AG08396 (cell line): ENCODE measurements around the gene OR7C1.
"Not testable (repeated sequence)": the region's sequence is repeated elsewhere in the genome, so short reads cannot be mapped to it uniquely, and the experiment has no call there.

Source experiments
- DNase-seq: peaks from one replicate; pipeline ENCODE4 v3.0.0; 2012; ENCODE audit warnings: low spot score, mixed read lengths

The OR7C1 gene

DNA sequence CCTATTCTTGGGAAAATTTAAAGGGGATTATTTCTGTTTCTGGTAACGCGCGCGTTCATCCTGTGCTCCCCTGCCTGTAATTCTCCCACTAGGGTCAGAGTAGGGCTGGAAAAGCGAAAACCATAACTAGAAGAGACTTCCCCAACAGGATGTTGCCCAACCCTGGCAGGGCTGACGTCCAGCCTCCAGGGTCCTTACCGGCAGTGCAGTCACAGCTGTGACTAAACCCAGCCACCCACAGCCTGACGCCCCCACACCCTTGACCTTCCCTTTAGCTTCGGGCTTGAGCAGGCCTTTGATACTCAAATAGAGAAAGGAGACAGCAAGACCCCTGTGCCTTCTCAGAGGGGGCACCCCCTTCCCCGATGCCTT lies 50.3 kb downstream of the OR7C1 start:
- DNase-seq = not testable (repeated sequence)

- DNase-seq = not testable (repeated sequence)
Observed at GRCh38 chr19:14783410-14783998, 51.5 kb downstream of the OR7C1 start.

DNA sequence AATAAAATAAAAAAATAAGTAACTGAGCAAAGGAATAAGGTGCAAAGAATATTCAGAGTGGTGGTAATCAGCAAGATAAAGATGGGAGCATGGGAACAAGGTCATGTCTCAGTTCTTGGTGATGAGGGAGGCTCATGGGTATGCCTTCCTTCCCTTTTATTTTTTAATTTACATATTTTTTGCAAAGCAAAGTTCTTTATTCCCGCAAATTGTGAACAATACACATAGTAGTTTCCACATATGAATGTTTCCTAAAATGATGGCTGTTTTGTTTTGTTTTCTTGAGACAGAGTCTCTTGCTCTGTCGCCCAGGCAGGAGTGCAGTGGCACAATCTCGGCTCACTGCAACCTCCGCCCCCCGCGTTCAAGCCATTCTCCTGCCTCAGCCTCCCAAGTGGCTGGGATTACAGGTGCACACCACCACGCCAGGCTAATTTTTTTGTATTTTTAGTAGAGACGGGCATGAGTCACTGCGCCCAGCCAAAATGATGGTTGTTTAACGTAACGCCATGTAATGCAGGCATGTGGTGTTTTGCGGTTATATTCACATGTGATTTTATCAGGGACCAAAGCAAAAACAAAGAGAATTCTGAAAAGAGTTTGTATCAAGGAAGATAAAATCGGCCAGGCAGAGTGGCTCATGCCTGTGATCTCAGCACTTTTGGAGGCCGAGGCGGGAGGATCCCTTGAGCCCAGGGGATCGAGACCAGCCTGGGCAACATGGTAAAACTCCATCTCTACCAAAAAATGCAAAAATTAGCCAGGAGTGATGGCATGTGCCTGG lies 52.2 kb downstream of the OR7C1 start:
- DNase-seq = no peak

DNA sequence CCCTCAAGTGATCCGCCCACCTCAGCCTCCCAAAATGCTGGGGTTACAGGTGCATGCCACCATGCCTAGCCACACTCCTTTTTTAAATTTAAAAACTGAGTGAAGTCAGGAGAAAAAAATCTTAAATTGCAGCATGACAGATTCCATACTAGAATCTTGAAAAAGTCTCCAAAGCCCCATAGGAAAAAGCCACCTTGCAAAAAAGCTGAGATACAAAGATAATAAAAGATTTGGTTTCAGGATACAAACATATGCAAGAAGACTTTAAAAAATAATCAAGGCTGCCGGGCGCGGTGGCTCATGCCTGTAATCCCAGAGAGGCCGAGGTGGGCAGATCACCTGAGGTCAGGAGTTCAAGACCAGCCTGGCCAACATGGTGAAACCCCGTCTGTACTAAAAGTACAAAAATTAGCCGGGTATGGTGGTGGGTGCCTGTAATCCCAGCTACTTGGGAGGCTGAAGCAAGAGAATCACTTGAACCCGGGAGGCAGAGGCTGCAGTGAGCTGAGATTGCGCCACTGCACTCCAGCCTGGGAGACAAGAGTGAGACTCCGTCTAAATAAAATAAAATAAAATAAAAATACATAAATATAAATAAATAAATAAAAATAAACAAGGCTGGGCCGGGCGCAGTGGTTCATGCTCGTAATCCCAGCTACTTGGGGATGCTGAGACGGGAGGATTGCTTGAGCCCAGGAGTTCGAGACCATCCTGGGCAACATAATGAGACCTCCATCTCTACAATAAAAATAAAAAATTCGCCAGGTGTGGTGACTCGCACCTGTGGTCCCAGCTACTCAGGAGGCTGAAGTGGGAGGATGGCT lies 53.1 kb downstream of the OR7C1 start:
- not testable (repeated sequence) for DNase-seq

- not testable (repeated sequence) for DNase-seq
Observed at GRCh38 chr19:14780622-14781225, 54.3 kb downstream of the OR7C1 start.

GRCh38 chr19:14779151-14779550 lies 55.8 kb downstream of the OR7C1 start:
- DNase-seq = no peak

GRCh38 chr19:14778110-14778845 lies 56.7 kb downstream of the OR7C1 start, which contains the start of gene ADGRE2:
ADGRE2 (minus strand) TSS chr19:14778560; CDS start chr19:14776756, 1,804 bp downstream.
- not testable (repeated sequence) for DNase-seq

DNA sequence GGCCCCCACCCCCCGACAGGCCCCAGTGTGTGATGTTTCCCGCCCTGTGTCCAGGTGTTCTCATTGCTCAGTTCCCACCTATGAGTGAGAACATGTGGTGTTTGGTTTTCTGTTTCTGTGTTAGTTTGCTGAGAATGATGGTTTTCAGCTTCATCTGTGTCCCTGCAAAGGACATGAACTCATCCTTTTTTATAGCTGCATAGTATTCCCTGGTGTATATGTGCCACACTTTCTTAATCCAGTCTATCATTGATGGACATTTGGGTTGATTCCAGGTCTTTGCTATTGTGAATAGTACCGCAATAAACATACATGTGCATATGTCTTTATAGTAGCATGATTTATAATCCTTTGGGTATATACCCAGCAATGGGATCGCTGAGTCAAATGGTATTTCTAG lies 57.3 kb downstream of the OR7C1 start:
- DNase-seq = not testable (repeated sequence)

DNA sequence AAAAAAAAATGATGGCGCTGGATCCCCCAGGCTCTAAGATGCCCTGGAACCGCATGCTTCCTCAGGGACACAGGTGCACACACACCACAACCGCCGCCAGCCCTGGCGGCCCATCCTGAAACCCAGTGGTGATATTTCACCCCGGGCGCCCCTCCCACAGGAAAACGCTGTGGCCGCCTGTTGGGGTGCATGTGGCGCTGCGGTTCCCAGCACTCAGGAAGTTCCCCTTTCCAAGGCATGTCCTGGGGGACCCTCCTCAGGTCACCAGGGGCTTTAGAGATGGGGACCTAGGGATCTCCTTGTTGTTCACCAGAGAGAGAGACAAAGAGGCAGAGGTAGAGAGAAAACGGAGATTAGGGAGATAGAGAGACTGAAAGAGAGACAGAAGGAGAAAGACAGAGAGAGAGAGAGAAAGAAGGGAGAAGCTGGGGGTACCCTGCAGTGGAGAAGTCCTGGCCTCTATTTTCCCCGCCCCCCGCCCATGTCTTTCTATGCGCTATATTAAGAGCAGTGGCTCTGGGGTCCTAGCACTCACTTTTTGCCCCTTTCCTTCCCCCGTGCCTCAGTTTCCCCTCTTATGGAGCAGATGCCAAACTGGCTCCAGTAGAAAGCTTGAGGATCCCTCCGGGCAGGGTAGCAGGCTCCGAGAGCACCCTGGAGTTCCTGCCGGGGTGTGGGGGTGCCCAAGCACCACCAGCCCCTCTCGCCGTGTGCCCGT lies 59.0 kb downstream of the OR7C1 start:
- DNase-seq = no peak

DNA sequence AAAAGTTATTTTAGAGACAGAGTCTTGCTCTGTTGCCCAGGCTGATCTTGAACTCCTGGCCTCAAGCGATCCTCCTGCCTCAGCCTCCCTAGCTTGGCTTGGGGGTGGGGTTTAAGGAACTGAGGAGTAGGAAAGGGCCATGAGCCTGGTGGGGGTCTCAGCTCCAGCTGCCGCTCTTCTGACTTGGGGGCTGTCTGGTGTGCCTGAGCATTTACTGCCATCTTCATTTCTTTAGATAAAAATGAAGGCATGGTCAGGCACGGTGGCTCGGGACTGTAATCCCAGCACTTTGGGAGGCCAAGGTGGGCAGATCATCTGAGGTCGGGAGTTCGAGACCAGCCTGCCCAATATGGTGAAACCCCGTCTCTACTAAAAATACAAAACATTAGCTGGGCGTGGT lies 59.7 kb downstream of the OR7C1 start:
- DNase-seq = not testable (repeated sequence)

DNA sequence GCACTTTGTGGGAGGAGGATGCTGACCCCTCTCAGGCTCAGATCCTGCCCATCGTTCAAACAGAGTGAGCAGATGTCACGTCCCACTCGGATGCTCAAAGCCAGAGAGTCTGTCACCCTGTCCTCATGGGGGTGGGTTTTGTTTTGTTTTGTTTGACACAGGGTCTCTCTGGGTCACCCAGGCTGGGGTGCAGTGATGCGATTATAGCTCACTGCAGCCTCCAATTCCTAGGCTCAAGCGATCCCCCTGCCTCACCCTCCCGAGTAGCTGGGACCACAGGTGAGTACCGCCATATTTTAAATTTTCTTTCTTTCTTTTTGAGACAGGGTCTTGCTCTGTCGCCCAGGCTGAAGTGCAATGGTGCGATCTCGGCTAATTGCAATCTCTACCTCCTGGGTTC lies 60.6 kb downstream of the OR7C1 start:
- DNase-seq = no peak

GRCh38 chr19:14773722-14774121 lies 61.3 kb downstream of the OR7C1 start:
- DNase-seq = not testable (repeated sequence)

DNA sequence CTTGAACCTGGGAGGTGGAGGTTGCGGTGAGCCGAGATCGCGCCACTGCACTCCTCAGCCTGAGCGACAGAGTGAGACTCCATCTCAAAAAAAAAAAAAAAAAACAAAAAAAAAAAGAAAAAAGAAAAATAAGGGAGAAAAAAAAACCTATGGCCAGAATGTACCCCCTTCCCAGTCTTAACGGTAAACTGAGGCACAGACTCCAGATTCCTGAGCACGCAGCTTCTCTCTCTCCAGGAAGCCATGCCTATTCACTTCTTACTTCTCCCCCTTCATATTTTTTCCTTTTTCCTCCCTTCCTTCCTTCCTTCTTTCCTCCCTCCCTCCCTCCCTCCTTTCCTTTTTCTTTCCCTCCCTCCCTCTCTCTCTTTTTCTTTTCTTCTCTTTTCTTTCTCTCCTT lies 62.0 kb downstream of the OR7C1 start:
- no peak for DNase-seq

- no peak for DNase-seq
Observed at GRCh38 chr19:14772467-14772866, 62.5 kb downstream of the OR7C1 start.

DNA sequence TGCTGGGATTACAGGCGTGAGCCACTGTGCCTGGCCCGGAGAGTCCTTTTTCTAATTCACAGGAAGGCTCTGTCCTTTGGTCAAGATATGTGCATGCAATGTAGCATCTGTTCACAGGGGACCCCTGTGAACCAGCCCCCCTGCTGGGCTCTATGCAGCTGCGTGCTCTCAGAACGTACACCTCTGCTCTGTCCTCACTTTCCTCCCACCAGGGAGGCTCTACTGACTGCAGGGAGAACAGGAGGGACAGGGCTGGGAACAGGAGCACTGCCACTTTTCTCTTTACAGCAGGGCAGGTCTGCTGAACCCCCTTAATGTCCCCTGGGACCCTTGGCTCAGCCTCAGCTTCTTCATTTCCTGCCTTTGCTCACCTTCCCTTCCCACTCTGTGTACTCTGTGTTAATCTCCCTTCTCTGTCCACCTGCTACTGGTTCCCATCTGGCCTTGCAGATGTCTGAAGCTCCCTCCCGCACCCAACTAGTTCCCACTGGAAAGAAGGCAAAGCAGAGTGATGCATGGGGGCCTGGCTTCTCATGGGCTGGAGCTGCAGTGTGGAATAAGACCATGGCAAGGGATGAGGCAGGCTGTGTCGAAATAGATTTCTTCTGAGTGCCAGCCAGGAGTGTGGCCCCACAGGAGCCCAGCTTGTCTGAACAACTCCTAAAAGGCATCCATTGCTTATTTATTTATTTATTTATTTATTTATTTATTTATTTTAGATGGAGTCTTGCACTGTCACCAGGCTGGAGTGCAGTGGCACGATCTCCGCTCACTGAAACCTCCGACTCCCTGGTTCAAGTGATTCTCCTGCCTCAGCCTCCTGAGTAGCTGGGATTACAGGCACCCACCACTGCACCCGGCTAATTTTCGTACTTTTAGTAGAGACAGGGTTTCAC lies 63.8 kb downstream of the OR7C1 start:
- DNase-seq = no peak

- no peak for DNase-seq
Observed at GRCh38 chr19:14770136-14770535, 64.8 kb downstream of the OR7C1 start.

GRCh38 chr19:14769201-14769600 lies 65.8 kb downstream of the OR7C1 start:
- no peak for DNase-seq

DNA sequence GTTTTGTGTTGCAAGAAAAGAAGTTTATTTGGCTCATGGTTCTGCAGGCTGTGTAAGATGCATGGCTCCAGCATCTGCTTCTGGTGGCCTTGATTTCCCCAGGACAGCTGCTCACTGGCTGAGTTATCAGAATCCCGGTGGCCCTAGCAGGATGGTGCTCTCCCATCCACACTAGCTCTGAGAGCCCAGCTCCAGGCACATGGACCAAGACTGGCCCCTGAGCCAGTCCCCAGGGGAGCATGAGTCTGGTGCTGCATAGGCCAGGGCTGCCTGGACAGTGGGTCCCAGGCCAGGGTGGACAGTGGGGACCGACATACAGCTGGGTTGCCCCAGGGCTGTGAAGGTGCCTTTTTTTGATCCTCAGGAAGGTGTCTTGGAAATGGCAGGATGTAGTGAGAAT lies 67.0 kb downstream of the OR7C1 start:
- no peak for DNase-seq

- DNase-seq = no peak
Observed at GRCh38 chr19:14767466-14767971, 67.5 kb downstream of the OR7C1 start.

- DNase-seq = not testable (repeated sequence)
Observed at GRCh38 chr19:14765841-14766240, 69.1 kb downstream of the OR7C1 start.
